Body of pancreas (tissue), 4 donors: Measurements from ENCODE around the gene ZNF74.

Source experiments
- POLR2A ChIP-seq, 3 donors: fragments of 450-650 bp; IDR thresholded peaks; one replicate each; pipeline ENCODE4 v1.6.1; 2016; ENCODE audit warnings: antibody characterized with exemption in 3 of 3, mild to moderate bottlenecking in 2 of 3
- TF ChIP-seq, protein P1 (sequence below), 7 experiments: fragments of 450-650 bp in 4 of 7; fragments of 200-600 bp in 3 of 7; sonication (generic) in 3 of 7; IDR thresholded peaks; one replicate each; pipeline ENCODE4 v1.5.1; 2016 to 2019; ENCODE audit warnings: antibody characterized with exemption in 7 of 7

DNA sequence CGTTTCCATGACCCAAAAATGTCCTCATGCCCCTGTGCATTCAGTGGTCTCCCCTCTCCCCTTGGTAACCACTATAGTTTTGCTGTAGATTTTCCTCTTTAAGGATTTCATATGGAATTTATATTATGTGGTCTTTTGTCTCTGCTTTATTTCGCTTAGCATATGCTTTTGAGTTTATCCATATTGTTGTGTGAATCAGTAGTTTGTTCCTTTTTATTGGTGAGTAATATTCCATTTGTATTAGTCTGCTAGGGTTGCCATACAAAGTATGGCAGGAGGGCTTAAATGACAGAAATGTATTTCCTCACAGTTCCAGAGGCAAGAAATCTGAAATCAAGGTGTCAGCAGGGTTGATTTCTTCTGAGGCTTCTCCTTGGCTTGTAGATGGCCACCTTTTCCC, 3.5 kb downstream of the ZNF74 start:
- no peak for TF ChIP-seq POLR2A (IDR thresholded peaks at IDR 0.05)
- TF ChIP-seq, protein P1, sequence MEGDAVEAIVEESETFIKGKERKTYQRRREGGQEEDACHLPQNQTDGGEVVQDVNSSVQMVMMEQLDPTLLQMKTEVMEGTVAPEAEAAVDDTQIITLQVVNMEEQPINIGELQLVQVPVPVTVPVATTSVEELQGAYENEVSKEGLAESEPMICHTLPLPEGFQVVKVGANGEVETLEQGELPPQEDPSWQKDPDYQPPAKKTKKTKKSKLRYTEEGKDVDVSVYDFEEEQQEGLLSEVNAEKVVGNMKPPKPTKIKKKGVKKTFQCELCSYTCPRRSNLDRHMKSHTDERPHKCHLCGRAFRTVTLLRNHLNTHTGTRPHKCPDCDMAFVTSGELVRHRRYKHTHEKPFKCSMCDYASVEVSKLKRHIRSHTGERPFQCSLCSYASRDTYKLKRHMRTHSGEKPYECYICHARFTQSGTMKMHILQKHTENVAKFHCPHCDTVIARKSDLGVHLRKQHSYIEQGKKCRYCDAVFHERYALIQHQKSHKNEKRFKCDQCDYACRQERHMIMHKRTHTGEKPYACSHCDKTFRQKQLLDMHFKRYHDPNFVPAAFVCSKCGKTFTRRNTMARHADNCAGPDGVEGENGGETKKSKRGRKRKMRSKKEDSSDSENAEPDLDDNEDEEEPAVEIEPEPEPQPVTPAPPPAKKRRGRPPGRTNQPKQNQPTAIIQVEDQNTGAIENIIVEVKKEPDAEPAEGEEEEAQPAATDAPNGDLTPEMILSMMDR (IDR thresholded peaks at IDR 0.05), result no peak
